ENCODE data around the gene DGKD. TPM values are rescaled to one million over a fixed set of nuclear protein-coding genes. Genes with fewer than 3 reads are reported as not detected.
A peak's percentile ranks its signal among the peaks of the same experiment; 100 is the strongest.

The DGKD gene
- total and polyA plus RNA-seq, 7 experiments from 2014 or later, result 25.8 to 252 (median 206) TPM

DNA sequence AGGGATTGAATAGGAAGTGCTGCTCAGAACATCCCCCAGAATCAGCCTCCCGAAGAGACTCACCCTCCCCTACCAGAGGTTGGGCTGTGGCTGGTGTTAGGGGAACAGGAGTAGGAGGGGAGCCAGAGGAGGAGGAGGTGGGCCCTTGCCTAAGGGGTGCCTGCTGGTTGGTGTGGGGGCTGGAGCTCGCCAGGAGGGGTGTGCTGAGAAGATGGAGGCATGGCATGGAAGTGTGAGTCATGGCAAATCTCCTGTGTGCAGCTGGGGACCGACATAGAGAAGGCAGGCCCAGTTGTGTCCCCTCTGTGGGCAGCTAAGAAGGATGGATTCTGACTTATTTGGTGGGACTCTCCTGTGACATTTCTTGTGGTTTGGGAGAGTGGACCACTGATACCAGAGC, 73.7 kb downstream of the DGKD start:
- DNase-seq (no peak), ATAC-seq (no peak)
- no peaks in the 10 kb centered on the region for H3K27me3 ChIP-seq (ENCODE audit: control insufficient read depth in 2 of 2, insufficient read depth in 2 of 2, low read length in 2 of 2)
- ChIA-PET CTCF (interaction anchor here (1.9 to 16.4 kb wide), 2 partner anchors 15 to 23 kb away, joined by 7 to 255 read pairs; no protein-coding TSS in a partner anchor), POLR2A (interaction anchor here (0.6 to 12.5 kb wide), 5 partner anchors 10 to 97 kb away, joined by 3 to 127 read pairs (median 4); no protein-coding TSS in a partner anchor)
- H3K4me3 ChIP-seq (ENCODE audit: low read length), result no peak overlapping the region
- Mint-ChIP-seq H3K36me3 (peaks cover 14 to 63% (median 37%) of the 10 kb centered on the region in 5 donors), H3K27me3 (no peaks in the 10 kb centered on the region), H3K9me3 (peaks cover 0 to 10% (median 0%) of the 10 kb centered on the region in 11 donors), H3K4me1 (peaks cover 55 to 93% (median 90%) of the 10 kb centered on the region in 7 donors), H3K4me3 (peak overlapping the region in 8 of 10 donors; percentile 17 to 66 (median 38)), H3K27ac (peak overlapping the region in 7 of 9 donors; percentile 32 to 96 (median 66))
- intact Hi-C loops (cut with micrococcal nuclease), result loop anchor here in 1 of 2 donors (10.0 kb wide), 2 partner anchors 343 to 427 kb away; partner anchors contain the start of gene HJURP
- H3K36me3 ChIP-seq (ENCODE audit: control insufficient read depth in 2 of 3, insufficient read depth in 3 of 3, low read length in 3 of 3), result peaks cover 0 to 3% (median 0%) of the 10 kb centered on the region in 3 experiments
- peaks cover 3 to 73% of the 10 kb centered on the region in 2 donors for H3K4me1 ChIP-seq (ENCODE audit: control insufficient read depth in 2 of 2, insufficient read depth in 2 of 2, low read length in 2 of 2)
- H3K27ac ChIP-seq (ENCODE audit: low read depth, low read length), result no peak overlapping the region
- no peaks in the 10 kb centered on the region for H3K9me3 ChIP-seq (ENCODE audit: control insufficient read depth in 2 of 3, low read length in 3 of 3)

- CTCF ChIA-PET, result interaction anchor here (1.9 to 16.4 kb wide), 2 partner anchors 15 to 24 kb away, joined by 7 to 255 read pairs; no protein-coding TSS in a partner anchor
These were observed 74.1 kb downstream of the DGKD start for GRCh38 chr2:233428438-233428837.

DNA sequence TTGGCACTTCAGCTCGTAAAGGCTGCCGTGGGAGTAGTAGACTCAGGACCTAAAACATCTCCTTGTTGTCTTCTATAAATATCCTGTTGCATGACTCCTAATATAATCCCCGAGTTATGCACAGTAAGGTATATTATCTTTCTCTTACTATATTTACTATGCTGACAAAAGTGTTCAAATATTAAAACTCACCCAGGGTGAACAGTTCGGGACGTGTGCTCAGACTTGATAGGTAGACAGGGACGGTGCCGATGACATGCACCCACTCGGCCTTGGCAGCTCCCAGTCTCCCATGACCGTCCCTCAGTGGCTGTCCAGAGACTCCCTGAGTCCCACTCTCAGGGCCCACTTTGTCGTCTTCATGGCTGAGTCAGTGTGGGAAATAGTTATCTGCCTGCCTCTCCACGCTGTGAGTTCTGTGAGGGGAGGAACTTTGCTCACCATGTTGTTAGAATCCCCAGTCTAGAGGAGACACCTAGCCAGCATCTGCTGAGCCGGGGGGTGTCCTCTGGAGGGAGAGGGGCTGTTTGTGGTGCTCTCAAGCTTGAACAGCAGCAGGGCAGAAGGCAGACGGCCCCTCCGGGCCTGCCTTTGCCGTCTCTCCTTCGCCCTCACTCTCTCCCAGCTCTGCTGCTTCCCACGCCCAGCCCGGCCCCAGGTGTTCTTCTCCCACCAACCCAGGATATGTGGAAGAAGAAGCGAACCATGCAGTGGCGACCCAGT, 75.0 kb downstream of the DGKD start:
- H3K4me1 ChIP-seq (ENCODE audit: control insufficient read depth in 2 of 2, insufficient read depth in 2 of 2, low read length in 2 of 2), result peaks cover 0 to 59% of the 10 kb centered on the region in 2 donors
- Mint-ChIP-seq H3K36me3 (peaks cover 14 to 62% (median 39%) of the 10 kb centered on the region in 5 donors), H3K4me3 (peak overlapping the region in 8 of 10 donors; percentile 17 to 70 (median 51)), H3K9me3 (peaks cover 0 to 10% (median 0%) of the 10 kb centered on the region in 11 donors), H3K4me1 (peaks cover 44 to 91% (median 87%) of the 10 kb centered on the region in 7 donors), H3K27me3 (no peaks in the 10 kb centered on the region), H3K27ac (peak overlapping the region in 7 of 9 donors; percentile 36 to 90 (median 80))
- ATAC-seq (no peak), DNase-seq (no peak)
- intact Hi-C loops (cut with micrococcal nuclease), result loop anchor here in 1 of 2 donors (10.0 kb wide), 2 partner anchors 345 to 425 kb away; partner anchors contain the start of gene HJURP
- ChIA-PET POLR2A (interaction anchor here (0.9 to 12.5 kb wide), 4 partner anchors 7 to 44 kb away, joined by 3 to 127 read pairs (median 6); no protein-coding TSS in a partner anchor), CTCF (interaction anchor here (0.8 to 16.4 kb wide), 4 partner anchors 14 to 24 kb away, joined by 3 to 255 read pairs (median 5); no protein-coding TSS in a partner anchor)
- no peak overlapping the region for H3K27ac ChIP-seq (ENCODE audit: low read depth, low read length)
- no peak overlapping the region for H3K4me3 ChIP-seq (ENCODE audit: low read length)
- peaks cover 0 to 3% (median 2%) of the 10 kb centered on the region in 3 experiments for H3K36me3 ChIP-seq (ENCODE audit: control insufficient read depth in 2 of 3, insufficient read depth in 3 of 3, low read length in 3 of 3)
- H3K9me3 ChIP-seq (ENCODE audit: control insufficient read depth in 2 of 3, low read length in 3 of 3), result no peaks in the 10 kb centered on the region
- H3K27me3 ChIP-seq (ENCODE audit: control insufficient read depth in 2 of 2, insufficient read depth in 2 of 2, low read length in 2 of 2), result no peaks in the 10 kb centered on the region

More at GRCh38 chr2:233428438-233428837, 74.1 kb downstream of the DGKD start:
- Mint-ChIP-seq H3K27ac (peak overlapping the region in 7 of 9 donors; percentile 20 to 89 (median 51)), H3K4me1 (peaks cover 50 to 93% (median 90%) of the 10 kb centered on the region in 7 donors), H3K9me3 (peaks cover 0 to 10% (median 0%) of the 10 kb centered on the region in 11 donors), H3K36me3 (peaks cover 14 to 62% (median 39%) of the 10 kb centered on the region in 5 donors), H3K4me3 (peak overlapping the region in 4 of 10 donors; percentile 6 to 66 (median 35)), H3K27me3 (no peaks in the 10 kb centered on the region)
- H3K27ac ChIP-seq (ENCODE audit: low read depth, low read length), result no peak overlapping the region
- H3K4me1 ChIP-seq (ENCODE audit: control insufficient read depth in 2 of 2, insufficient read depth in 2 of 2, low read length in 2 of 2), result peaks cover 0 to 68% of the 10 kb centered on the region in 2 donors
- peaks cover 0 to 3% (median 0%) of the 10 kb centered on the region in 3 experiments for H3K36me3 ChIP-seq (ENCODE audit: control insufficient read depth in 2 of 3, insufficient read depth in 3 of 3, low read length in 3 of 3)
- intact Hi-C loops (cut with micrococcal nuclease), result loop anchor here in 1 of 2 donors (10.0 kb wide), 2 partner anchors 344 to 426 kb away; partner anchors contain the start of gene HJURP
- POLR2A ChIA-PET, result interaction anchor here (0.8 to 12.5 kb wide), 3 partner anchors 10 to 98 kb away, joined by 4 to 127 read pairs (median 9); no protein-coding TSS in a partner anchor
- H3K9me3 ChIP-seq (ENCODE audit: control insufficient read depth in 2 of 3, low read length in 3 of 3), result no peaks in the 10 kb centered on the region
- H3K4me3 ChIP-seq (ENCODE audit: low read length), result no peak overlapping the region
- no peaks in the 10 kb centered on the region for H3K27me3 ChIP-seq (ENCODE audit: control insufficient read depth in 2 of 2, insufficient read depth in 2 of 2, low read length in 2 of 2)
- ATAC-seq (no peak), DNase-seq (no peak)

GRCh38 chr2:233430081-233430480, 75.8 kb downstream of the DGKD start:
- peaks cover 0 to 9% (median 5%) of the 10 kb centered on the region in 3 experiments for H3K36me3 ChIP-seq (ENCODE audit: control insufficient read depth in 2 of 3, insufficient read depth in 3 of 3, low read length in 3 of 3)
- H3K4me3 ChIP-seq (ENCODE audit: low read length), result no peak overlapping the region
- ChIA-PET CTCF (interaction anchor here (0.9 to 16.4 kb wide), 2 partner anchors 13 to 25 kb away, joined by 3 to 255 read pairs; no protein-coding TSS in a partner anchor), POLR2A (interaction anchor here (0.6 to 12.5 kb wide), 5 partner anchors 8 to 45 kb away, joined by 3 to 127 read pairs (median 4); no protein-coding TSS in a partner anchor)
- Mint-ChIP-seq H3K4me1 (peaks cover 39 to 91% (median 85%) of the 10 kb centered on the region in 7 donors), H3K9me3 (peaks cover 0 to 10% (median 0%) of the 10 kb centered on the region in 11 donors), H3K27me3 (no peaks in the 10 kb centered on the region), H3K36me3 (peaks cover 14 to 63% (median 39%) of the 10 kb centered on the region in 5 donors), H3K27ac (peak overlapping the region in 8 of 9 donors; percentile 20 to 90 (median 78)), H3K4me3 (peak overlapping the region in 9 of 10 donors; percentile 6 to 66 (median 49))
- no peak overlapping the region for H3K27ac ChIP-seq (ENCODE audit: low read depth, low read length)
- intact Hi-C loops (cut with micrococcal nuclease), result loop anchor here in 1 of 2 donors (1.0 kb wide), 1 partner anchor 8 kb away; no protein-coding TSS in a partner anchor
- ATAC-seq (no peak), DNase-seq (no peak)
- H3K4me1 ChIP-seq (ENCODE audit: control insufficient read depth in 2 of 2, insufficient read depth in 2 of 2, low read length in 2 of 2), result peaks cover 0 to 55% of the 10 kb centered on the region in 2 donors
- no peaks in the 10 kb centered on the region for H3K9me3 ChIP-seq (ENCODE audit: control insufficient read depth in 2 of 3, low read length in 3 of 3)
- no peaks in the 10 kb centered on the region for H3K27me3 ChIP-seq (ENCODE audit: control insufficient read depth in 2 of 2, insufficient read depth in 2 of 2, low read length in 2 of 2)

- peak overlapping the region in 3 of 10 donors; percentile 13 to 66 (median 51) for H3K4me3 Mint-ChIP-seq
- no peak overlapping the region for H3K4me3 ChIP-seq (ENCODE audit: low read length)
- H3K9me3 ChIP-seq (ENCODE audit: control insufficient read depth in 2 of 3, low read length in 3 of 3), result no peaks in the 10 kb centered on the region
- peaks cover 14 to 60% (median 39%) of the 10 kb centered on the region in 5 donors for H3K36me3 Mint-ChIP-seq
- H3K27ac Mint-ChIP-seq, result peak overlapping the region in 7 of 9 donors; percentile 12 to 90 (median 46)
- intact Hi-C loops (cut with micrococcal nuclease), result loop anchor here in 1 of 2 donors (1.0 kb wide), 1 partner anchor 8 kb away; no protein-coding TSS in a partner anchor
- peaks cover 37 to 87% (median 81%) of the 10 kb centered on the region in 7 donors for H3K4me1 Mint-ChIP-seq
- no peak overlapping the region for H3K27ac ChIP-seq (ENCODE audit: low read depth, low read length)
- H3K4me1 ChIP-seq (ENCODE audit: control insufficient read depth in 2 of 2, insufficient read depth in 2 of 2, low read length in 2 of 2), result peaks cover 0 to 52% of the 10 kb centered on the region in 2 donors
- ChIA-PET POLR2A (interaction anchor here (0.6 to 2.0 kb wide), 4 partner anchors 9 to 174 kb away, joined by 3 to 9 read pairs (median 4); no protein-coding TSS in a partner anchor), CTCF (interaction anchor here (0.7 to 16.4 kb wide), 3 partner anchors 8 to 26 kb away, joined by 4 to 255 read pairs (median 6); no protein-coding TSS in a partner anchor)
- DNase-seq (no peak), ATAC-seq (no peak)
- H3K27me3 ChIP-seq (ENCODE audit: control insufficient read depth in 2 of 2, insufficient read depth in 2 of 2, low read length in 2 of 2), result no peaks in the 10 kb centered on the region
- peaks cover 0 to 10% (median 0%) of the 10 kb centered on the region in 11 donors for H3K9me3 Mint-ChIP-seq
- peaks cover 0 to 15% (median 6%) of the 10 kb centered on the region in 3 experiments for H3K36me3 ChIP-seq (ENCODE audit: control insufficient read depth in 2 of 3, insufficient read depth in 3 of 3, low read length in 3 of 3)
- H3K27me3 Mint-ChIP-seq, result no peaks in the 10 kb centered on the region
These were observed 76.4 kb downstream of the DGKD start for GRCh38 chr2:233430651-233431050.

Data from naive thymus-derived CD4-positive, alpha-beta T cell (primary cell).